NCI-H2029 (cell line): ENCODE measurements around the gene HEATR5B.
"Not testable (repeated sequence)": the region's sequence is repeated elsewhere in the genome, so short reads cannot be mapped to it uniquely, and the experiment has no call there.

Experiments used
- DNase-seq: peaks from one replicate; lab custom pipeline; 2025; lab: John Stamatoyannopoulos, UW

HEATR5B gene

GRCh38 chr2:37061776-37062175 is 22.4 kb downstream of the HEATR5B start:
- DNase-seq, result no peak

DNA sequence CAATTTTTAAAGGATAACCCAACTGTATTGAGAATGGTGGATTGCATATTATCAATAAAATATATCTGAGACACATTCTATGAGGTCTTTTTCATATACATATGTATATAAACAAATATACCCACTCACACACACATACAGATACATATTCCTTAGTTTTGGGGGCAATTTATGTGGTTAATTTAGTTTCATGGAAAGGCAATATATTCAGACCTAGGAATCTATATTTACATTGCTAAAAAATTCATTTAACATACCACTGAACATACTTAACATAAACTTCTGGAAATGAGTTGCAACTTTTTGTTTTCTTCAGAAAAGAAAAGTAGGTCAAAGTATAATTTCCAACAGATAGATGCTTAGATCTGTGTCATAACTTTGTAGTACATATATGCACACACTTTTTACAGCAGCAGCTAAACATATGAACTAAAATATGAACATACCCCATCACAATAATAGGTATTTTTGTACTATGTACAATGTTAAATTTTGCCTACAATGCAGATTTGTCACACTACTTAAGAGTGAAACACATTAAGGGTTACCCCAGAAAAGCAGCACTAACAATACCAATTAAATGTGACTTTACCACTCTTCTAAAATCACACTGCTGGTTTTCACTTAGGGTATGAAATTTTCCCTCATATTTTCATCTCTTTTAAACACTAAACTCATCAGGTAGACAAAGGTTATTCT is 23.0 kb downstream of the HEATR5B start:
- no peak for DNase-seq

GRCh38 chr2:37060446-37060845 is 23.7 kb downstream of the HEATR5B start:
- no peak for DNase-seq

DNA sequence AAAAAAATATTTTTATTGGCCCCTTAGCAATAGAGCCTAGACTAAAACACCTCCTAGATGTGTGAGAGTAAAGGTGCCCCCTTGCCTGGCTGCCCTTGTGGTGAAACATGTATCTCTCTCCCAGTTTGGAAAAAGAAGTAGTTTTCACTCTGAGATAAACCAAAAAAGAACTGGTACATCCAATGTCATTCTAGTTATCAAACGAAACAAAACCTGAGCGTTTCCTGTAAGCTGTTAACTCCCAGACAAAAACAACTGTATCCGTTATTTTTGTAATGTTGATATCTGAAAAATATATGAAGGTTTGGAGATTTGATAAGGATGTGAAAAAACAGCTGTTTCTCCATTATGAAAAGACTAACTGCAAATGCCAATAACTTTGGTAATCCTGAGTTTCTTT is 24.3 kb downstream of the HEATR5B start:
- DNase-seq, result no peak

DNA sequence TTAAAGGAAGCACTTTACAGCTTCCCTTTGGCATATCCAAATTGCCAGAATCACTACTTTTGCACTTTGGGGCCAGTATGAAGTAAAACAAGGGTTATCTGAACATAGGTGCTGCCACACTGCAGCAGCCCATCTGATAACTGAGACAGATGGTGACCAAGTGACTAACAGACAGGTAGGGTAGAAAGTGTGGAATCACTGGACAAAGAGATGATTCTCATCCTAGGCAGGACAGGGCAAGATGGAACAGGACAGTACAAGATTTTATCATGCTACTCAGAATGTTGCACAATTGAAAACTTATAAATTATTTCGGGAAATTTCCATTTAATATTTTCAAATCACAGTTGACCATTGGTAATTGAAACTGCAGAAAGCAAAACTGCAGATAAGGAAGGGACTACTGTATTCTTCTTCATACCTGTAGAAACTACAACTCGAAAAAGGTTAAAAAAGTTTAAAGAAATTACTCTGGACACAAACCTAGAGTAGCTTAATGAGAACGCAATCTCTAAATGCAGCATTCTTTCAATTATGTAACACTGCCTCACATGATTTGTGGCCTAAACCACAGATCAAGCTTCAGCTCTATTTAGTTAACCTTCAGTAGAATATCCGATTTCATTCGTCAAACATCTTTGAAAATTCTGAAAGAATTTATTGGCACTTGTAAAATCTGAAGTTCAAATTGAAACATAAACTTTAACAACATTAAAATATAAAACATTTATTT is 31.4 kb downstream of the HEATR5B start:
- no peak for DNase-seq

- no peak for DNase-seq
Measured at GRCh38 chr2:37039580-37039979, 44.6 kb downstream of the HEATR5B start.

- no peak for DNase-seq
Measured at GRCh38 chr2:37037771-37038170, 46.4 kb downstream of the HEATR5B start.

DNA sequence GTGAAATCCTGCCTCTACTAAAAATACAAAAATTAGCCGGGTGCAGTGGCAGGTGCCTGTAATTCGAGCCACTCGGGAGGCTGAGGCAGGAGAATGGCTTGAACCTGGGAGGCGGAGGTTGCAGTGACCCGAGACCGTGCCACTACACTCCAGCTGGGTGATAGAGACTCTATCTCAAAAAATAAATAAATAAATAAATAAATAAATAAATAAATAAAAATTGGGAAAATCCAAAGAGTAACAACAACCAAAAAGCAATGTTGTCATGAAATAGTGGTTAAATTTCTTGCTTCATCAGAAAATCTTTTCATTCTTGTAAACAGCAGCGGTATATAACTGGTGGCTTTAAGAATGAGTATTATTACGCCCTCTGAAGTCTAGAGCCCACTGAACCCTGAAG is 54.4 kb downstream of the HEATR5B start:
- no peak for DNase-seq

DNA sequence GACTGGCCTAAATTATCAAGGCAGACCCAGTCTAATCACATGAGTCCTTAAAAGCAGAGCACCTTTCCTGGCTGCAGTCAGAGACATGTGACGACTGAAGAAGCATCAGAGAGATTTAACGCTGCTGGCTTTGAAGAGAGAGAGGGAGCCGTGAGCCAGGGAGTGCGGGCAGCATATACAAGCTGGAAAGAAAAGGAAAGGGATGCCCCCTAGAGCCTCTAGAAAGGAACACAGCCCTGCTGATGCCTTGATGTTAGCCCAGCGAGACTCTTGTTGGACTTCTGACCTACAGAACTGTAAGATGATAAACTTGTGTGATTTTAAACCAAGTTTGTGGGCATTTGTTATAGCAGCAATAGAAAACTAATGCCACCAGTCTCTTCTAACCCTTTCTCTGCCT is 58.1 kb downstream of the HEATR5B start:
- DNase-seq, result no peak

DNA sequence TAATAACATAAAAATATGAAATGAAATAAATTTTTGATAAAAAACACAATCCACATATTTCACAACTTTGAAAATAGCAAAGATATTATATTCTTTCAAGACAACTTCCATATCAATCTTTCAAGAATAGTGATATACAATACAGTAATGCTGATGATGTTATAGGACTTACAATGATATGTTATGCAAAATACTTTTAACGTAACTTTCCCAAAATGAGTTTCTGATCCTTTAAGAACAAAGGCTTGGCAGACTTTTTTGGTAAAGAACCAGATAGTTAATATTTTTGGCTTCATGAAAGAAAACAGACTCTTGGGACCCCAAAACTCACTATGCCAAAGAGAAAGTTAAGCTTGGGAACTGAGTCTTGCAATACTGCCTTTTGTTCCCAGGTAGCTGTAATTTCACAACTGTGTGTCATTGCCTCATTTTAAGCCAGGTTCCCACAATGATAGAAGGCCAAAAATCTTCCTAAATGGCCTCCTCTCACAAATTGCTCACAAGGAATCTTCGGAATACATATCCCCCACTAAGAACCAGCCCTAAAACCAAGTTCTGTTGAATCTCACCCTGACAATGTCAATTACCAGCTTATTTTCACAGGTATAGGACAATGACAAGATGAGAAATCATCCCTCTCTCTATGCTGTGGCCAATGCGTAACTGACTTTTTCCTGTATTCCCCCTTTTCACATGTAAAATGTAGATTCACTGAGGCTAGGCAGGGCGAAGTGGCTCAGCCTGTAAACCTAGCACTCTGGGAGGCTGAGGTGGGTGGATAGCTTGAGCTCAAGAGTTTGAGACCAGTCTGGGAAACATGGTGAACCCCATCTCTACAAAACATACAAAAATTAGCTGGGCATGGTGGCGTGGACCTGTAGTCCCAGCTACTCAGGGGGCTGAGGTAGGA is 63.0 kb downstream of the HEATR5B start:
- DNase-seq, result no peak

- no peak for DNase-seq
Measured at GRCh38 chr2:37020212-37020886, 63.8 kb downstream of the HEATR5B start.

GRCh38 chr2:37013315-37013641 is 70.9 kb downstream of the HEATR5B start:
- DNase-seq, result no peak

- DNase-seq, result no peak
Measured at GRCh38 chr2:37011130-37011529, 73.0 kb downstream of the HEATR5B start.

- DNase-seq, result no peak
Measured at GRCh38 chr2:37005118-37005868, 78.9 kb downstream of the HEATR5B start.

DNA sequence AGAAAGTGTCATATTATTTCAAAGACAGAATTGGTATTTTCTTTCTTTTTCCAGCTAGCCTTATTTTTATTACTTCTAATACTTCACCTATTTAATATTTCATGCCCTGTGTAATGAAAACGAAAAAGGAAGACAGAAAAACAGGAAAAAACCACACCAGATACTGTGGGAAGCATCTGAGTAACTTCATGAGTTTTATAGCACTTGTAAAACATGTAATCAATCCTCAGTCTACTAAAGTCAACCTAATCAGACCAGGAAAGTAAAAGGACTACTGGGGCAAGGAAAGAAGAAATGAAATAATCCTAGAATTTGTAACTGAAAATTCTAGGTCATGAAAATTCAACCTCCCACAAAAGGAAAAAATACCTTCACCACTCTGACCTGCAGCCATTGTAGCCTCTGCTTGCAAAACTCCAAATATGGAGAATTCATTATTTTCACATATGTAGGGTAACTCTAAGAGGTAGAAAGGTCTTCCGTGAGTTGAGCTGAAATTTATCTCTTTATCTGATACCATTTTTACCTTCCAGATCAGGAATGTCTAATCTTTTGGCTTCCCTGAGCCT is 83.1 kb downstream of the HEATR5B start:
- no peak for DNase-seq

GRCh38 chr2:37000318-37000717 is 83.9 kb downstream of the HEATR5B start:
- DNase-seq, result no peak

DNA sequence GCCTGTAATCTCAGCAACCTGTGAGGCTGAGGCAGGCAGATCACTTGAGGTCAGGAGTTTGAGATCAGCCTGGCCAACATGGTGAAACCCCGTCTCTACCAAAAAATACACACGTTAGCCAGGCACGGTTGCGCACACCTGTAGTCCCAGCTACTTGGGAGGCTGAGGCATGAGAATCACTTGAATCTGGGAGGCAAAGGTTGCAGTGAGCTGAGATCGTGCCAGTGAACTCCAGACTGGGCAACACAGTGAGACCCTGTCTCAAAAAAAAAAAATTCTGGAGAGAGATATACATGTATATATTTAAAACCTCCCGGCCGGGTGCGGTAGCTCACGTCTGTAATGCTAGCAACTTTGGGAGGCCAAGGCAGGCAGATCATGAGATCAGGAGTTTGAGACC is 84.8 kb downstream of the HEATR5B start:
- DNase-seq, result not testable (repeated sequence)

DNA sequence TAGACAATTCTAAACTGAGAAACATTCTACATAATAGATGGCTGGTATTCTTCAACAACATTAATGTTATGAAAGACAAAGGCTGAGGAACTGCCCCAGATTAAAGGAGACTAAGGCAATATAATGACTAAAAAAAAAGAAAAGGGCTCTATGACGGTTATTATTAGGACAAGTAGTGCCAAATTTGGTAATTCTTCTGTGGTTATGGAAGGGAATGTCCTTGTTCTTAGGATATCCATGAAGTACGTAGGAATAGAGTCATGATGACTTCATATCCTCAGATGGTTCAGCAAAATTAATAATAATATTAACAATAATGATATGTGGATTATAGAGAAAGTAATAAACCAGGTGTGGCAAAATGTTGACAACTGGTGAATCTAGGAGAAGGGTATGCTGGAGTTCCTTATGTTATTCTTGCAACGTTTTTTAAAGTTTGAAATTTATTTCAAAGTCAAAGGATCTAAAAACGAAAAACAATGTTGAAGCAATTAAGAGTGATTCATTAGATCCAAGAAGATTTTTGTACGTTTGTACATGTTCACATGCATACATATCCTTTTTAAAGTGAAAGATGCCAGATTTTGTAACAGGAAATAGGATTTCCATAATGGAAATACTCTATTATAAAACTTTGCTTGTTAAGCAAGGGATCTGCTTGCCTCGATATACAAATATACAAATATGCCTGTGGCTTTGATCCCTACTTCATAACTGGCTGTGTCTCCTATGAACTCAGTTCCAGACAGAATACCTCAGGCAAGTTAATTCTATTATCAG is 90.1 kb downstream of the HEATR5B start:
- no peak for DNase-seq

DNA sequence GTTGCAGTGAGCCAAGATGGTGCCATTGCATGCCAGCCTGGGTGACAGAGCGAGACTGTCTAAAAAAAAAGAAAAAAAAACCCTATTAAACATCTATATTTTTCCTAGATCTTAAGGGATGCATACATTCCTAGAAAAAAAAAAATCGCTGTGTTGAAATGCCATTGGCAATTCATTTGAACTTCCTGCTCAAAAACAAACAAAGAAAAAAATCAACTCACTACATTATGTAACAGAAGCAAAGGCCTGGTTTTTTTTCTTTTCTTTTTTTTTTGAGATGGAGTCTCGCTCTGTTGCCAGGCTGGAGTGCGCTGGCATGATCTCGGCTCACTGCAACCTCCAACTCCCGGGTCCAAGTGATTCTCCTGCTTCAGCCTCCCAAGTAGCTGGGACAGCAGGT is 96.2 kb downstream of the HEATR5B start:
- no peak for DNase-seq

- DNase-seq, result no peak
Measured at GRCh38 chr2:36982467-36982866, 101.7 kb downstream of the HEATR5B start.
